ENCODE results near the gene TRPM3. TPM values are rescaled to one million over a fixed set of nuclear protein-coding genes. Genes with fewer than 3 reads are reported as not detected.

Gene TRPM3
- total RNA-seq, 1 donor from 2014 or later = 0.40 TPM

DNA sequence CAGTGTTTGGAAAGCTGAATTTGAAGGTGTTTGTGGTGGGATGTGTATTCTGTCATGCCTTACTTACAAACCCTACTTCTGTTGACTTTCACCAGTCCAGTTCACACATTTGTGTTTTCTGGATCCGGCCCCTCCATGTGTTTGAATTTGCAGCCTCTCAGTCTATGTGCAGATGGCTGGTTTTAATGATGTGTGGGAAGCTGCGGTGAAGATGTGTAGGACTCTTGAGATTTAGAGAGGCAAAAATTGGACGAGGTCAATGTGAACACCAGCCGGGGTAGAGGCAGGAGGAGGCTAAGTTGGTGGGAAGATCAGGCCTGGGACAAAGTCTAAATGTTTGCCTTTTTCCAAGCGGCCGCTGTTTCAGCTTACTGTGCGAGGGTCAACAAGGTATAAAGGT lies 591.6 kb downstream of the TRPM3 start:
- DNase-seq (ENCODE audit: low read depth in 2 of 2) = no peak

GRCh38 chr9:70529377-70529776 lies 592.0 kb downstream of the TRPM3 start:
- no peak for DNase-seq (ENCODE audit: low read depth in 2 of 2)

GRCh38 chr9:70526902-70527301 lies 594.5 kb downstream of the TRPM3 start:
- DNase-seq (ENCODE audit: low read depth in 2 of 2) = no peak

- peak; percentile 24 to 86 for DNase-seq (ENCODE audit: low read depth in 2 of 2)
Observed at GRCh38 chr9:70525519-70525918, 595.9 kb downstream of the TRPM3 start.

DNA sequence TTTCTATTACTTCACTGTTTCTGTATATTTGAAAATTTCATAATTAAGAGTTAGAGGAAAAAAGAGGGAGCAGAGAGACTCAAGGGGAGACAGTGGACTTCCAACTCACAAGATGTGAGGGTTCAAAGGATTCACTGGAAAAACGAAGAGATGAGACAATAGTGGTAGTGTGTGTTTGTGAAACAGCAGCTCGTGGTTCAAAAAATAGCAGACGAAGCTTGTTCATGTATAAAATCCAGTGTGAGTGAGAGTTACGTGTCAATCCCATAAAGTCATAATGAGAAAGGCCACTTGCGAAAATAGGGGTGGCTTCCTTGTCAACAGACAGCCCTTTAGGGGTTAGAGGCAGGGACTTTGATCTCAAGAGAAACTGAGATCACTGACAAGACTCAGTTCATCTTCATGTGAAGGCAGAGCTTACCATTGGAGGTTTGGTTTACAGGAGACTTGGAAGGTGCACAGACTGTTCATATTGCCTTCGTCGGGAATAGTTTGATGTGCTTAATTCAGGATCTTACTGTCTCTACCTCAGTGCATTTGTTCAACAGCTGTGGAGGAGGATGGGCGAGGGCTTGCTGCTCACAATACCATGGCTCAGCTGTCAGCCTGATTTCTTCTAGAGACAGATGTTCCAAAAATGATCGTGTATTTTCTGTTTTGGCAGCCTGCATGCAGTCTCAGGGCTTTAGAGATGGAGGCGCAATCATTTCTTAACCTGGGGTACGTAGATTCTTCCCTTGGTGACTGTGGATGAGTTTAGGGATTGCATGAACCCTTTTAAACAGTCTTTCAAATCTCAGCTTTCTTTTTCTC lies 601.3 kb downstream of the TRPM3 start:
- DNase-seq (ENCODE audit: low read depth in 2 of 2) = no peak

- no peak for DNase-seq (ENCODE audit: low read depth in 2 of 2)
Observed at GRCh38 chr9:70517926-70518610, 603.4 kb downstream of the TRPM3 start.

DNA sequence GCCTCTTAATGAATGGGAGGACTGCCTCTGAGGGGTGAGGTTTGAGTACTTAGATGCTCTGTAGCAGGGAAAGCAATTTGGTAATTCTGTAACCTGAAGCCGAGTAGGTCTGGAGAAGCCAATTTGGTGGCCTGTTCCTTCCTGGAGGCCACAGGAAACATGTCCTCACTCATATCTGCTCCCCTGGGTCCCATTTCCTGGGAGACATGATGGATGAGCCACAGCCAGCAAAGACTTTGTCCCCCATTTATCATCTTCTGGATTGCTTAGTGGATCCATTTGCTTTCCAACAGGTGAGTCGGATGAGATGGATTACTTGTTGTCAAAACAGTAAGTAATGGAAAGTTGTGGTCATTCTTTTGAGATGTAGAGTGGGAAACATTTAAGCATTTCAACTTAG lies 607.1 kb downstream of the TRPM3 start:
- no peak for DNase-seq (ENCODE audit: low read depth in 2 of 2)

- DNase-seq (ENCODE audit: low read depth in 2 of 2) = no peak
Observed at GRCh38 chr9:70511858-70512257, 609.6 kb downstream of the TRPM3 start.

GRCh38 chr9:70510157-70510770 lies 611.2 kb downstream of the TRPM3 start:
- peak; percentile 41 to 66 for DNase-seq (ENCODE audit: low read depth in 2 of 2)

DNA sequence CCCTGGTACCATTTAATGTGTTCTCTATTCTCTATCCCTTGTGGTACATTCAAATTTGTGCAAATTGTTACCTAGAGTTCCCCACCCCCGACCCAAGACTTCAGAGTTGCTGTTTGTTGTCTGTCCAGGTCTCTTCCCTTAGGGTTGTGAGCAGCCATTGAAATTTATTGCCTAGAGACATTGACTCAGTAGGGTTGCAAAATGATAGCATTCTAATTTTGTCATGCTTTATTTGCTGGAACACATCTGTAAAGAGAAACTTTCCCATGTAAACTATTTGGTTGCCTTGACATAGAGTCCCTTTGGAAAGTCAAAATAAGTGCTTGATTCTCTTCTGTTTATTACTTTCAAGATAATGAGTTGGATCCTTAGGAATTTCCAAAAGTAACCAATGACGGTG lies 615.3 kb downstream of the TRPM3 start:
- DNase-seq (ENCODE audit: low read depth in 2 of 2) = no peak

DNA sequence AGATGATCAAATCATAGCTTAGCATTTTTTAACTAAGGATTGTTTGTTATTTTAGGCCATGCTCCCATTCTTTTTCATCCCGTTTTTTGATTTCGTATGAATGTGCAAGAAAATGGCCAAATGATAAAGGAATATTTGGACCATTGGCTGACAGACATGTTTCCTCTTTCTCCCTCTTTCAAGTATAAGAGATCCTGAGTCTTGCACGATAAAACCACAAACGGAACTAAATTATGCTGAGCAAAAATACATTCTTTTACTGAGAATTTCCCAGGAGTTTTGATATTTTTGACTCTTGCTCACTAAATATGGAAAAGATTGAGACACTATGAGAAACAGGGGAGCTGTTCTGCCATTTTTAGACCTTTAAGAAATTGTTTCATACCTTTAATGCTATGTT lies 616.6 kb downstream of the TRPM3 start:
- DNase-seq (ENCODE audit: low read depth in 2 of 2) = peak in 1 of 2 donors; percentile 15

DNA sequence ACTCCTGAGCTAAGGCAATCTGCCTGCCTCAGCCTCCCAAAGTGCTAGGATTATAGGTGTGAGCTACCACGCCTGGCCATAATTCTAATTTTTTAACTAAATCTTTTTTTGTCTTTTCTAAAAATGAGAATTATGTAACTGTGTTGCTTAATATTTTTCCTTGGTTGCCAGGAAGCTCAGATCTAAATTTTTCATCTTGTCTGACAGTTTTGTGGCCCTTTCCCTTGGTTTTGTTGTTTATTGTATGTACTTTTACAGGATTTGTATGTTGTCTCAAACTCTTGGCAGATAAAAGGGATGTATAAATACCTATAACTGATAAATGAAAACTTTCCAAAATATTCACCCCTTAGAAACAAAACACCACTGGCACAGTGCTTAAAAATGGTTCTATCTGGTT lies 618.7 kb downstream of the TRPM3 start:
- peak in 1 of 2 donors; percentile 36 for DNase-seq (ENCODE audit: low read depth in 2 of 2)

DNA sequence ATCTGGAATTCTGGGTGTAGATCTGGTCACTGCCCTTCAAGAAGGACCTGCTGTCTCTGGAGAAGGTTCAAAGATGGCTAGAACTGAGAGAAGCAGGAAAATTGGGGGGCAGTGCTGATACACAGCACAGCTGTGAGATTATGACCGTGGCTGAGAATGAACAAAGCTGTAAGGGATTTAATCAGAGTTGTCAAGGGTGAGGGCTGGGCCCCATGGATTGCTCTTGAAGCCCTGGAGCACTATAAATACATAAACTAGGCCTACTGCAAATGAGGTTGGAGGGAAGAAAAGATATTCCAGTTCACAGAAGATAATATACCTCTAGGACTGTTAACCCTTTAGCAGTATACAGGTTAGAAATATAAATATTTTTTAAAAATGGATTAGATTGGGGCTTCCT lies 620.6 kb downstream of the TRPM3 start:
- no peak for DNase-seq (ENCODE audit: low read depth in 2 of 2)

- DNase-seq (ENCODE audit: low read depth in 2 of 2) = no peak
Observed at GRCh38 chr9:70499621-70500020, 621.8 kb downstream of the TRPM3 start.

DNA sequence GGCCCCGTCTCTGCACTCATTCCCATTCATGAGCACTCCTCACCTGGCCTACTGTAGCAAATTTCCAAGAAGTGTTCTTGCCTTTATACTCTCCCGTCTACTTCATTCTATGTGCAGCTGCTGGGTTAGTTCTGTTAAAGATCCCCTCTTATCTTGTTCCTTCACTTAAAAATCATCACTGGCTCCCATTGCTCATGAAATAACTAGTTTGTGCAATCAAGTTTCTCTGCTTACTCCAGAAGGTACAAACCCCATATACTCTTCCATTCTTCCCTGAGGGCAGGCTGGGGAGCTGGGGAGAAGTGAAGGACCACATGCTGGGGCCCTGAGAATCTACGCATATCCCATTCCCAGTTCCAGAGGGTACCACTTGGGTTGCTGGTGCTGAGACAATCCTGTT lies 622.6 kb downstream of the TRPM3 start:
- no peak for DNase-seq (ENCODE audit: low read depth in 2 of 2)

DNA sequence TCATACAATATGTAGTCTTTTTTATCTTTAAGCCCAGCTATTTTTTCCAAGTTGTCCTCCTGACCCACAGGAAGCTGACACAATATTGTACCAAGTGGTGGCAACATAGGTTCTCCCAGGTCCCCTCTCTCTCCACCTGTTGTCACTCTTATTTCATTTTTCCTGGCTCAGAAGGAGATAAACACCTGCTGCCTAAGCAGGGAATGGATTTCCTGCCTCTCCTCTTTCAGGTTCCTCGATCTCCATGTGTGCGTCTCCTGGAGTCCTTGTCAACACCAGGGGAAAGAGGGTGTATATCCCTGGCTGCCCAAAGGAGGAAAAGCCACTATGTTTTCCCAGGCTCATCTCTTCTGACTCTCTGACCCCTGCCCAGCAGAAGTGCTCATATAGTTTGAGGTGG lies 625.2 kb downstream of the TRPM3 start:
- peak in 1 of 2 donors; percentile 20 for DNase-seq (ENCODE audit: low read depth in 2 of 2)

GRCh38 chr9:70495514-70495913 lies 625.9 kb downstream of the TRPM3 start:
- no peak for DNase-seq (ENCODE audit: low read depth in 2 of 2)

DNA sequence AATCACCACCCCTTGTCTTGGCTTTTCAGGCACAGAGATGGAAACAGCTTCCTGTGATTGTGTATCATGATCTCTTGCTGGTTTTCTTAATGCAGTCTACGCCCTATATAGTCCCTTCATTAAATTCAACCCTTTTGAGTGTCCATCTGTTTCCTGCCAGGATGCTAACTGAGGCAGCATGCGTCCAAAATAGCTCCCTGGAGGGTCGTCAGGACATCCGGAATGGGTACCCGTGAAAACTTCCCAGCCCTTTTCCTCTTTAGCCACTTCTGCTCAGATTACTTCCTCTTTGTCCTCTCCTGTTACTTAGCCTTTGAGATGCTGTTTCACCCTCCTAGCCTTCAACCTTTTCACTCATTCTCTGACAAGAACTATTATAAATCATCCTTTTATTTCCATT lies 627.2 kb downstream of the TRPM3 start:
- DNase-seq (ENCODE audit: low read depth in 2 of 2) = peak in 1 of 2 donors; percentile 24

DNA sequence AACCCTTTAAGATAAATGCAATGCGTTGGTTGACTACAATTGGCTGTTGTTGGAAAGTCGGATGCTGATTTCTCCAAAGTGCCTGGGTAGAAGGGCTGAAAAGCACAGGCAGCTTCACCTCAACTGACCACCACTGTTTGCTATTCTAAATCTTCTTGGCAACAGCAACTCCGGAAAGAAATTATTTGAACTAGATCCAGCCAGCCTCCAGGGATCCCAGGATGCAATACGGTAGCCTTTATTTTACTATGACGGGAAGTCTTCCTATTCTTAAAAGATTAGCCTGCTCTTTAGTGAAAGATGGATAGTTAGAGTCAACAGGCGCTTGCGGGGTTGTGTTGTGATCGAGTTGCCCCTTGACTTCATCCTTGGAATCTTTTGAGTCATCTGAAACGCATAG lies 628.4 kb downstream of the TRPM3 start:
- peak in 1 of 2 donors; percentile 16 for DNase-seq (ENCODE audit: low read depth in 2 of 2)

DNA sequence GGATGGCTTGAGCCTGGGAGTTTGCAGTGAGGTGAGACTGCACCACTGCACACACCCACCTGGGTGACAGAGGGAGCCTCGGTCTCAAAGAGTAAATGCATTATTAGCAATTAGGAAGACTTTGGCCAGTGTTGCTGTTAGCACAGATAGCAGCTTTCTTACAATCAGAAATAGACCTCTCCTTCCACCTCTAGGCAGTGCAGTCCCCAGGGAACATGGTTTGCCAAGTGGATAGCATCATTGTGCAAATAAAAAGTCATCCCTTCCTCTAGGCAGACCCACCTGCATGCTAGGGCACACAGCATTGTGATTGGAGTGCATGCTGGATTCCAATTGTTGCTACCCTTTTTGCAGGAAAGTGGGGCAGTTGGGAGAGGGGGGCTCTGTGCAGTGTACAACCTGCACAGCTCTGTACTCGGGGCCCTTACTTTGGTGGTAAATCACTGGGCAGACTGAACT lies 629.1 kb downstream of the TRPM3 start:
- no peak for DNase-seq (ENCODE audit: low read depth in 2 of 2)

DNA sequence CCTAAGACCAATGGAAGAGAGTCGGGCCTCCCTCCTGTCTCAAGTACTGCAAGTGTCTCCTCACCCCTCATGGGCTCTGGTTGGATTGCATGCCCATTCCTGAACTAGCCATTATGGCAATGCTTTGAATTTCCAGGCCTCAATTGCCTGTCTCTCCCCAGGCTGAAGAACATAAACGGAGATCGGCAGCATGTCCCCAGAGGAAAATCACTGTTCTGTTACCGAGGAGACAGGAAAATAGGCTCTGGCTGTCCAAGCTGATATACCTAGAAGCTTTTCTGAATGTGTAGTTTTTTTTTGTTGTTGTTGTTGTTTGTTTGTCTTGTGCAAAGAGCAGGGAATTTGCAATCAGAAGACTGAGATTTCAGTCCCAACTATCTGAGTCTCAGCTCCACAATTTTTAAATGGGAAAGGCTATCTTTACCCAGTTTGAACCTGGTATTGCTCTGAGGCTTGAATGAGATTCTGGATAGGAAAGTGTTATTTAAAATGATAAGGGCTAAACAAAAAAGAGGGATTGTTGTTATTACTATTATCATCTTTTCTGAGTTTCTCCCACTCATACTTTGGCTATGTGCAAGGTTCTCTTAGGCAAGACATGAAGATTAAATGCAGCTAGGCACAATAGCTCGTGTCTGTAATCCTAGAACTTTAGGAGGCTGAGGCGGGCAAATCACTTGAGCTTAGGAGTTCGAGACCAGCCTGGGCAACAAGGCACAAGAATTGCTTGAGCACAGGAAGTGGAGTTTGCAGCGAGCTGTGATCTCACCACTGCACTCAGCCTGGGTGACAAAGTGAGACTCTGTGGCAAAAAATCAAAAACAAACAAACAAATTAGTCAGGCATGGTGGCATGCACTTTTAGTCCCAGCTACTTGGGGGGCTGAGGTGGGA lies 629.7 kb downstream of the TRPM3 start:
- no peak for DNase-seq (ENCODE audit: low read depth in 2 of 2)
